DMS53 (cell line): ENCODE results near the gene RTN4RL2.

Experiments used
- DNase-seq: peaks from one replicate; lab custom pipeline; 2025; lab: John Stamatoyannopoulos, UW

RTN4RL2 gene

DNA sequence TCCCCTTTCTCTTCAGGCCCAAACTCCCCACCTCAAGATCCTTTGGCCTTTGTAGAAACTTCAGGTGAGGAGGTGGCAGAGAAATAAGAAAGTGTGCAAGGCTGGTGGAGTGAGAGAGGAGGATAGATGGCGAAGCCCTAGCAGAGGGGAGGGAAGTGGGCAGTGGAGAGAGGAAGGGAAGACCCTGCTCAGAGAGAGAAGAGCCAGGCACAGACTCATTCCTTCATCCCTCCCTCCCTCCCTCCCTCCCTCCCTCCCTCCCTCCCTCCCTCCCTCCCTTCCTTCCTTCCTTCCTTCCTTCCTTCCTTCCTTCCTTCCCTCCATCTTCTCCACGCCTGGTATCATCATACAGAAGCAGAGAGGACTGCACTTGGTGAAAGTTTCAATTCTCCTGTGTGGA, 21.0 kb downstream of the RTN4RL2 start:
- DNase-seq: no peak

DNA sequence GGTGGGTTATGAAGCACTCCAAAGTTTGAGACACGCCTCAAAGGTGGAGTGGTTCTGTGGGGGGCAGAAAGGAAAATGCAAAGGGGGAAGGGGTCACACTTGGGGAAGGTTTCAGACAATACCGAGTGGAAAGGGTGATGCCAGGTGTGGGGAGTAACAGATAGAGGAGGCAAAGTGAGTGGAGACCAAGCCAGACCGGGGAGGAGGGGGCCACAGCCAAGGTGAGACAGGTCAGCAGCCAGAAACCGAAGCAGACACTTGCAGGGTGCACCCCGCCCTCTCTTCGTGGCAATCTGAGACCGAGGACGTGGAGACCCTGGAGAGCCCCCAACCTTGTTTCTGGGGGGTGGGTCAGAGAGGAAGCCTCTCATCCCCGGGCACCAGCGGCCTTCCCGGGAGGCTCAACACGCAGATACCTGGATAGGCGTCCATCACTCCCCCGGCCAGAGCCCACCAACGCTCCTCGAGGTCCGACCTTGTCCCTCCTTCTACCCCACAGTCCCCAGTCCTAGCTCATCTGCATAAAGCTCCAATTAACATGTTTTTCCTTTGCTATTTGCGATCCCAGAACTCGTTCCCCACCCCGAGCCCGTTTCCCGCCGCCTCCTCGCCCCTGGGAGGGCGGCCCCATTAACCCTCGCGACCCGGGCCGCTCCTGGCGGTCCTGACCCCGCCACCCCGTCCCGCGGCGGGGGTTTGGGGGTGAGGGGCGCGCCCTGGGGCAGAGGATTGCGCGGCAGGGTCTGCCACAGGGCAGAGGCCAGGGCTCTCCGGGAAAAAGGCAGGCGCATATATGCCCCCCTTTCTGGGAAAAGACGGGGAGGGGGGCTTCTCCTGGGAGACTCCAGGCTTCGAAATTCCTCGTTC, 21.8 kb downstream of the RTN4RL2 start:
- DNase-seq: no peak

DNA sequence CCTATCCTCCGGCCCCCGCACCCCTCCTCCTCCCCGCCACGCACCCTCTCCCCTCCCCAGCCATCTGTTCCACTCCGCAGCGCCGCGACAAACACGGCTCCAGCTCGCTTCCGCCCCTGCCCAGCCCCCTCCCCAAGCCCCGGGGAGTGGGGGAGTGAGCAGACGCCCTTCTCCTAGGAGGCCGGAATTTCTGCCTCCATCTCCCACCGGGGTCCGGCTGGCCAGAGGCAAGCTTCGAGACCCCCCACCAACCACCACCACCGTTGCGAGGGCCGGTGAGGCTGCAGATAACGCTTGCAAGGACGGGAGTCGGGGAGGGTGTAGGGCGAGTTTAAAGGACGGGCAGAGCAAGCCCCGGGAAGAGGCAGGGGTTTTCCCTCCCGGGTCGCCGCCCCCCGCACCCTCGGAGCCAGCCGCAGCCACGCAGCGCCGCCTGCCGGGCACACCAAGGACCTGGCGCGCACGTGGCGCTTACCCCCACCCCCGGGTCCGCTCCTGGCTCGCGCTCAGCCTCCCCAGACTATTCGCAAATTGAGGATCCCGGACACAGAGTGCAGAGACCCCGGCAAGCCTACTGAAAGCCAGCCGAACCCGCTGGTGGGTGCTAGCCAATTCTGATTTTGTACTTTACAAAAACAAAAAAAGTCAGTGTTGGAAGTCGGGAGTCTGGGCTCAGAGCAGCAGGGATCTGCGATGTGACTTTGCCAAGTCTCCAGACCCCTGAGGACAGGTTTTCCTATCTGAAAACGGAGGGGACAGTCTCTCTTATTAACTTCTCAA, 22.6 kb downstream of the RTN4RL2 start:
- peak; percentile 58 for DNase-seq

DNA sequence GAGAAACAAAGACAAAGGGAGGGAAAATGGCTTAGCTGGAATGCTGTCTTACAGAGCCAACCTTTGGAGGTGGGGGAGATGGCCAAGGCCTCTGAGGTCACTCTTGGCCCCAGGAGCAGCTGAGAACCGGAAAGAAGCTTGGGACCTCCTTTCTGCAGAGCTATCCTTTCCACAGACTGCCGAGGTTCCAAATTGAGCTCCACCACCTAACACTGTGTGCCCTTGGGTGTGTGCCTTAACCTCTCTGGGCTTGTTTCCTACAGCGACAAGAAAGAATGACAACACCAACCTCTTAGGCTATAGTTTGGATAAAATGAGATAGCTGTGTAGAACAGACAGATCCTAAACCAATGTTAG, 23.2 kb downstream of the RTN4RL2 start:
- no peak for DNase-seq

DNA sequence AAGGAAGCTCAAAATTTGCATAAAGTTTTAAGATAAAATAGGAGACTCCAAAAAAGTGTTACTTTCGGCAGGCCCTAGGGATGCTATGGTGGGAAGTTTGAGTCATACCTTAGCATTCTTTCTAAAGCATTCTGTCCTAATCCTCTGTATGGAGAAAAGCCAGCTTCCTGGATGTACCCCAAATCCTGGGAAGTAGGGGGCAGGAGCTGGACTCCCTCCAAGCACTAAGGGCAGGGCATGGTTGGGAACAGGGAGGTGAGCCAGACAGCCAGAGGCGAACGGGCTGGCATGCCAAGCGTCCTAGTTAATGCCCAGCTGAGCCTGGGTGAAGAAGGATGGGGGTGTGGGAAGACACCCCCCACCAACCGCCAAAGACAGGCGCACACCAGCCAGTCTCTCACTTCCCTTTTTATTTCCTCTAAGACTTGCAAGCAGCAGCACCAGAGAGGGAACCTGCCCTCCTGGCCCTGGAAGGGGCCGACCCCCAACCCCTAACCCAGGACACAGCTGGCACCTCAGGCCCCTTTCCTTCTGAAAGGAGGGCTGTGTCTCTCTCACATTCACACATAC, 23.9 kb downstream of the RTN4RL2 start:
- DNase-seq: no peak

DNA sequence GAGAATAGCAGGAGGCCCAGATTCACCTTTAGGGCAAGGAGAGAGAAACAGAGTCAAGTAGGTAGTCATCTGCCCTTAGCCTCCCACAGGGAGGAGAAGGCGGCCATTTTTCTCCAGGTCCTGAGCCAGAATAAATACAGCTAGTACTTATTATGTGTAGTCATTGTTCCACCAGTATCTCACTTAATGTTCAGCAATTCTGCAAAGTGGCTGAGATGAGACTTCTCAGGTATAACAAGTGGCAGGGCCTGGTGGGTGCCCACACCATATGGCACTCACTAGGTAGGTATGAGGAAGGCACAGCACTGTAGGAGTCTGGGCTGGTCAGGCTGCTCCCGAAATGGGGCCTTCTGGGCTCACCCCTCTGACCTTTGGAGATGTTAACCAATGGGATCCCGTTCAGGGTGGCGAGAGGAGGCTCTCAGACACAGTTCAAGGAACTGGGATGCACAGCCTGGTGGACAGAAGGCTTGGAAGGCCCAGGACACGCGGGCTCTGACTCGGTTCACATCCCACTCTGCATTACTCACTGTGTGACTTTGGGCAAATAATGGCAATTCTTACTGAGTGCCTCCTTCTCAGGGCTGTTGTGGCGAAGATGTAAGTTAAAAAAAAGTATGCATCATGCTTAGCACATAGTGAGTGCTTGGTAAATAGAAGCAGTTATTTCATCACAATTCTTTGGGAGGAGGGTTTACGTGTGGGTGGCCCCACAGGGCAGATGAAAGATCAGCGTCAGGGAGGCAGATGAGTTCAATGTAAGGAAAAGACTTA, 25.1 kb downstream of the RTN4RL2 start:
- no peak for DNase-seq

DNA sequence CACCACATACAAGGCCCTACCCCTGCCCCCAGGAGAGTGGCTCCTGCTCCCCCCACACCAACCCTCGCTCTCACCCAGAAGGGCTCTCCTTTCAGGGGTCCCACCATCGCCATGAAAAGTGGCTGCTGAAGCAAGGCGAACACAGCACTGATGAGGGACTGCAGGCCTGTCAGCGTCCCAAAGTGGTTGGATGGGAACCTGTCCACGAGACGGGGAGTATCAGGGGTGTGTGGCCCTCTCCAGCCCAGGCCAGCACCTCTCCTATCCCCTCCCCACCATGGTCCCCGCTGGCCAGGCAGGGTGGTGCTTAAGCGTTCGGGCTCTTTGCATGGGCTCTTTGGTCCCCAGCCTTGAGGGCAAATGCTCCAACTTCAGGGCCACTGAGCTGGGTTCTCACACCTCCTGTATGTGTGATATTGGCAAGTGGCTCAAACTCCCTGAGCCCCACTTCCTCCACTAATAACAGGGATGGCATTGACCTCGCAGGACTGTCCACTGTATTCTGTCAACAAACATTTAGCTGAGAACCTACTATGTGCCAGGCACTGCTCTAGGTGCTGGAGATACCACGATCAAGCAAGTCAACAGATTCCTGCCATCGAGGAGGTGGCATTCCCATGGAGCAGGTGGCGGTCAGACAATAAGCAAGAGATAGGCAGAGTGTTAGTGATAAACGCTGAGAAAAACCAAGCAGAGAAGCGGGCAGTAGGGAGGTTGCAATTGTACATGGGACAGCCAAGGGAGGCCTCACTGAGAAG, 26.9 kb downstream of the RTN4RL2 start:
- no peak for DNase-seq

GRCh38 chr11:57487920-57488659, 27.8 kb downstream of the RTN4RL2 start:
- DNase-seq: no peak

- DNase-seq: no peak
Measured at GRCh38 chr11:57490456-57491248, 30.3 kb downstream of the RTN4RL2 start.

- peak; percentile 29 for DNase-seq
Measured at GRCh38 chr11:57491371-57492061, 31.2 kb downstream of the RTN4RL2 start.

DNA sequence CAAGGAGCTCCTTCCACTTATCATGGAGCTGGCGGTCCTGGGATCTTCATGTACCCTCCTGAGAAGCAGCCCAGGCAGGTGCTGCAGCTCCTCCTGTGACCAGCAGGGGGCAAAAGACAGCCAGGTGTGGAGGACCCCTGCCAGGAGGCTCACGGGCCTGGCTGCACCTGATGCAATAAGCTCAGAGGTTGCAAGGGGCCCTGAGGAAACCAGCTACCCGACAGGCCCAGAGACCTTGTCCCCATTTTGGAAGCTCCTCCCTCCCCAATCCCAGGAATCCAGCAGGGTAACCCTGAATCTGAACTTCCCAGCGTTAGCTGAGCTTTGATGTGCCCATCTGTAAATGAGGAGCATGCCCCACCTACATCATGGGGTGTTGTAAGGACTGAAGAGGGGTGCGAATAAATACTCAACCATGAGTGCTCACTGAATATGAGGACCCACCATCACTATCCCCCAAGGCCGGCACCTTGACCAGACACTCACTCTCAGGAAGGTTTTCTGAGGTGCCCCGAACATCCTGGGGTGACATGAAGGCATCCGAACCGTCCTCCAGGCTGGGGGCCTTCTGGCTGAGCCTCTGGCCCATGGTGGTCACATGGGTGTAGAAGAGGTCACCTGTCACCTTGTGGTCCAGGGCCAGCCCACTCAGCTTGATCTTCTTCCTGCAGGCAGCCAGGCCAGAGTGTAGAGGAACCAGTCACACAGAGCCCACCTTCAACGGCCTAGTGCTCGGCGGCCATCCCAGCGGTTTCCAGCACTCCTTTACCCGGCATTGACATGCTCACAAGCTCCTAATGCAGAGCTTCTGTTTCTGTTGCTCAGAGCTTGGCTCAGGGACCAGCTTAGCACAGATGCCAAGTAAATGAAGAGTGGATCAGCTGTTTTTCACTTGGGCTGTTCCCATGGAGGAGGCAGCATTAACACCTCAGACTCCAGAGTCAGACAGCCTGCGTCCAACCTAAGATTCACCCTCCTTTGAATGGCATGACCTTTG, 33.5 kb downstream of the RTN4RL2 start:
- DNase-seq: peak; percentile 69

DNA sequence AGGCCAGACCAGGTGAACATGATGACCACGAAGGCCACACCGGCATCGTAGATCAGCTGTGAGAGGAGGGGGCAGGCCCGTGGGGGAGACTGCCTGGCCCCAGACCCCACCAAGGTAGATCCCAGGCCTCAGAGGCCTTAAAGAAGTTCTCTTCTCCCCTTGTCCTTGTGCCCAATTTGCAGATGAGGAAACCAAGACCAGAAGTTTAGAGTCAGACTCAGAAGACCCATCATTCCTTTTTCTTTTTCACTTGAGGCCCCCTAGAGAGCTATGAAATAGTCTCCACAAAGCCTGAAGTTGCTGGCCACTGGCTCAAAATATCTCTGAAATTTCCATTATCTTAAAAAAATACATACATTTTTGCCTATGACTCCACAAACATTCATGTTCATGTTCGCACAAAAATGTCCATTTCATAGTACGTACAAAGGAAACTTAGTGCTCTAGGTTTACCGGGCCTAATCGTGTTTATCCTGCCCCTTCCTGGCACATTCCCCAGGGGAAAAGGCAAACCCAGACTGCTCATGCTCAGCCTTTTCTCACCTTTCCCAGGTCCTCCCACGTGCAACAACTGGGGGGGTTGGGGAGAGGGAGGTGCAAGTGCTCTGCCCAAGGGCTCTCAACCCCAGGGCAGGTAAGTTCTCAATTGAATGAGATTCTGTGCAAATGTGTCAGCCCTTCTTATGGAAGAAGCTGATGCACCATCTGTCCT, 35.9 kb downstream of the RTN4RL2 start:
- no peak for DNase-seq

GRCh38 chr11:57497303-57498247, 37.2 kb downstream of the RTN4RL2 start:
- no peak for DNase-seq

DNA sequence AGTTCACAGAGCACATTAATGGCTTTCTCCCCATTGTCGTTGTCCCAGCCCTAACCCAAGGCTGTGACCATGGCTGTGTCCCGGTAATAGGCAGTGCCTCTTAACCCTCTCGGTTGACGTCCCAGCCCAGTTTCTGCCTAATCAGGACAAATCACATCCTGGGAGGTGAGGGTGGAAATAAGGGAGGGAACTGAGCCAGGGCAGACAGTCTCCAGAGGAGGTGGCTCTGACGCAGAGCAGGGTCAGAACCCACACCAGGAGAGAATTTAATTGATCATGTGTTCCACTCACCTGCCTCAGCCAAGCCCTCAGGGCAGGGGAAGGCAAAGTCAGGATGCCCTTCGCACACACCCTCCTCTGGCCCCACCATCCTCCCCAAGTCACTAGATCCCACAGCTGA, 38.2 kb downstream of the RTN4RL2 start:
- DNase-seq: no peak

DNA sequence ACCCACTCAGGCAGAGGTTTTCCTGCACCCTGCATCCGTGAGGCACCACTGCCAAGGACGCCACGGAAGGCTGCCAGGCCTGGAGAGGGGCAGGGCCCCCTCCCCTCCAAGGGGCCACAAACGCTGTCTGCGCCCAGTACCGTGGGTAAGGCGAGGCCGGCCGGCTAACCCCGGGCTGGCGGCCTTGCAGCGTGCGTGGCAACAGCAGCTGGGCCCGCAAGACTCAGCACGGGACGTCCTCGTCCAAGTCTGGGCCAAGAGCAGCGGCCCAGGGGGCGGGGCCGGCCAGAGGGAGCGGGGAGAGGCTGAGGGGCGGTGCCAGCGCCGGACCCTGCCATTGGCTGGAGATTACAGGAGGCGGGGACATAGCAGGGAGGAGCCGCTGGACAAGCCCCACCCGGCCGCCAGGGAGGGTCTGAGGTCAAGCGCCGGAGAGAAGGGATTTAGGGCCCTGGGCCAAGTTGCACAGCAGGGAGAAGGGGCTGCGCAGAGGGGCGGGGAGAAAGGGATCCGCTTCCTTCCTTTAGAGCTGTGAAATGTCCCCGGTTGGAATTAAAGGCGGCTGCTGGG, 39.2 kb downstream of the RTN4RL2 start:
- DNase-seq: peak; percentile 55

- peak; percentile 44 for DNase-seq
Measured at GRCh38 chr11:57499983-57500461, 39.7 kb downstream of the RTN4RL2 start.
